Glutamatergic neuron (in vitro differentiated cells): ENCODE measurements around the gene NR2F1-AS1. TPM values are rescaled to one million over a fixed set of nuclear protein-coding genes. Genes with fewer than 3 reads are reported as not detected.

Source experiments
- DNase-seq: peaks from one replicate; pipeline ENCODE4 v3.0.0; 2022
- H3K27ac Mint-ChIP-seq: one replicate; pipeline ENCODE4 v1.8.0; 2020; ENCODE audit warnings: mild to moderate bottlenecking, mixed read lengths, inconsistent platforms; ENCODE audit not compliant: unreplicated experiment
- H3K27me3 Mint-ChIP-seq: one replicate; pipeline ENCODE4 v1.8.0; 2020; ENCODE audit warnings: mild to moderate bottlenecking, moderate library complexity, mixed read lengths, inconsistent platforms; ENCODE audit not compliant: unreplicated experiment
- H3K36me3 Mint-ChIP-seq: one replicate; pipeline ENCODE4 v1.8.0; 2020; ENCODE audit warnings: mild to moderate bottlenecking, mixed read lengths, inconsistent platforms; ENCODE audit not compliant: unreplicated experiment
- H3K4me1 Mint-ChIP-seq: one replicate; pipeline ENCODE4 v1.8.0; 2020; ENCODE audit warnings: mild to moderate bottlenecking, low read depth, mixed read lengths, inconsistent platforms; ENCODE audit not compliant: unreplicated experiment
- H3K4me3 Mint-ChIP-seq: one replicate; pipeline ENCODE4 v1.8.0; 2020; ENCODE audit warnings: mild to moderate bottlenecking, mixed read lengths, inconsistent platforms; ENCODE audit not compliant: unreplicated experiment
- H3K9me3 Mint-ChIP-seq: one replicate; pipeline ENCODE4 v1.8.0; 2020; ENCODE audit warnings: mild to moderate bottlenecking, moderate library complexity, mixed read lengths, inconsistent platforms; ENCODE audit not compliant: unreplicated experiment
- total RNA-seq: library from RNA; stranded (reverse); fragmentation: NEBNext Ultra II Directional; extraction: Animal tissue kit (Norgen Biotek cat#: 25700); gene quantifications from one replicate; pipeline ENCODE4 v1.2.1, GENCODE V29; 2021; ENCODE audit not compliant: unreplicated experiment
- TF ChIP-seq, protein P1 (sequence below): fragments of 200-600 bp; sonication (generic); IDR thresholded peaks from one replicate; pipeline ENCODE4 v1.5.0; 2021; ENCODE audit not compliant: partially characterized antibody, unreplicated experiment

Gene NR2F1-AS1
- total RNA-seq, 1 donor from 2014 or later, result 0.39 TPM

DNA sequence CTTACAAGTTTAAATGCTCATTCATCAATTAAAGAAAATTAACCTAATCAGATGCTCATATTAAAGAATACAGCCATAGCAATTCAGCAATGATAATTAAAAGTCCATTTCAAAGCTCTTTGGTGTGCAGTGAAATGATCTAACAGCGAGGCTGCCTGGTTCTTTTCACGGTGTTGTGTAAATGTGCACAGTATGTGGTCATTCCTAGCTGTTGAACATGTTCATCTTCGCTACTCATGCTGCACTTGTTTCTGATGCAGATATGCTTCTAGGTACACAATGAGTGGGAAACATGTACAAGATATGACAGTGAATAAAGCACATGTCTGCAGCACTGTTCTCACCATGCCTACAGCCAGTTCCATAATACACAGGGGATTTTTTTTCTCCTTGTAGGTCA lies 163.5 kb downstream of the NR2F1-AS1 start:
- Mint-ChIP-seq H3K27me3 (no peaks in the 10 kb centered on the region), H3K4me3 (no peak overlapping the region), H3K4me1 (peaks cover 9% of the 10 kb centered on the region), H3K36me3 (no peaks in the 10 kb centered on the region), H3K27ac (no peak overlapping the region), H3K9me3 (peaks cover 3% of the 10 kb centered on the region)
- DNase-seq, result no peak
- TF ChIP-seq, protein P1, sequence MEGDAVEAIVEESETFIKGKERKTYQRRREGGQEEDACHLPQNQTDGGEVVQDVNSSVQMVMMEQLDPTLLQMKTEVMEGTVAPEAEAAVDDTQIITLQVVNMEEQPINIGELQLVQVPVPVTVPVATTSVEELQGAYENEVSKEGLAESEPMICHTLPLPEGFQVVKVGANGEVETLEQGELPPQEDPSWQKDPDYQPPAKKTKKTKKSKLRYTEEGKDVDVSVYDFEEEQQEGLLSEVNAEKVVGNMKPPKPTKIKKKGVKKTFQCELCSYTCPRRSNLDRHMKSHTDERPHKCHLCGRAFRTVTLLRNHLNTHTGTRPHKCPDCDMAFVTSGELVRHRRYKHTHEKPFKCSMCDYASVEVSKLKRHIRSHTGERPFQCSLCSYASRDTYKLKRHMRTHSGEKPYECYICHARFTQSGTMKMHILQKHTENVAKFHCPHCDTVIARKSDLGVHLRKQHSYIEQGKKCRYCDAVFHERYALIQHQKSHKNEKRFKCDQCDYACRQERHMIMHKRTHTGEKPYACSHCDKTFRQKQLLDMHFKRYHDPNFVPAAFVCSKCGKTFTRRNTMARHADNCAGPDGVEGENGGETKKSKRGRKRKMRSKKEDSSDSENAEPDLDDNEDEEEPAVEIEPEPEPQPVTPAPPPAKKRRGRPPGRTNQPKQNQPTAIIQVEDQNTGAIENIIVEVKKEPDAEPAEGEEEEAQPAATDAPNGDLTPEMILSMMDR, result no peak

DNA sequence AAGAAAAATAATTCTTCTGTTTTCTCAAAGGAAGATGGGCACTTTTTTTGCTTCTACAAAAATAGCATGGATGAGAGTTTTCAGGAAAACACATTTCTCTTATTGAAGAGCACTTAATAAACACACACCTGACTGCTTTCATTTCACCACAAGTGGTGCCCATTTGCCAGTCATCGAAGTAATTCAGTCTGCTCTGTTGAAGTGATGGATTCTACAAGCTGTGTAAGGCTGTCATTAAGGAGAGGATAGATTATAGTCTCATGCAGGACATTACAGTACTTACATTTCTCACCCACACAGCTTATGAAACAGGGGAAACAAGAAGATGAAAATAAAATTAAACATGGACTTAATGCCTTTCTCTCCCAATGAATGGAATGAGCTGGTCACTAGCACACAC lies 165.2 kb downstream of the NR2F1-AS1 start:
- Mint-ChIP-seq H3K4me3 (no peak overlapping the region), H3K36me3 (no peaks in the 10 kb centered on the region), H3K9me3 (peaks cover 3% of the 10 kb centered on the region), H3K27me3 (no peaks in the 10 kb centered on the region), H3K27ac (no peak overlapping the region), H3K4me1 (peaks cover 2% of the 10 kb centered on the region)
- TF ChIP-seq, protein P1, result no peak
- DNase-seq, result no peak

DNA sequence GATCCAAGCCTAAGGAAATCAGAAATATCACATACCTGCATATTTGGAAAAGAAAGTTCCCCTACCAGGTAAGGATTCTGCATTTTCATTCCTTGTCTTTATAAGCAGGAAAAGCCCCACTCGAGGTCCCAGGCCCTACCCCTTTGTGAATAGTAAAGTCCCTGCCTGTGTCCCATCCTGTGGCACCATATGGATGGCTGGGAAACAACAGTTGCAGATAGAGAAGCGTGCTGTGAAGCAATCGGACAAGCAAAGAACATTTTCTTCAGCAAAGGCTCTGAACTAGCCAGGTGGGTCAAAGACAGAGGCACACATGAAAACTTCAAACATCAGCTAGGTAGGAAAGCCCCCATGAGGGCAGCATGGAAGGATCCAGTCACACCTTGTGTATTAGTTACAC lies 169.3 kb downstream of the NR2F1-AS1 start:
- H3K4me1 Mint-ChIP-seq, result peaks cover 16% of the 10 kb centered on the region
- H3K36me3 Mint-ChIP-seq, result no peaks in the 10 kb centered on the region
- H3K4me3 Mint-ChIP-seq, result no peak overlapping the region
- no peak for DNase-seq
- H3K27ac Mint-ChIP-seq, result no peak overlapping the region
- no peaks in the 10 kb centered on the region for H3K27me3 Mint-ChIP-seq
- TF ChIP-seq, protein P1, result no peak
- H3K9me3 Mint-ChIP-seq, result peaks cover 1% of the 10 kb centered on the region

DNA sequence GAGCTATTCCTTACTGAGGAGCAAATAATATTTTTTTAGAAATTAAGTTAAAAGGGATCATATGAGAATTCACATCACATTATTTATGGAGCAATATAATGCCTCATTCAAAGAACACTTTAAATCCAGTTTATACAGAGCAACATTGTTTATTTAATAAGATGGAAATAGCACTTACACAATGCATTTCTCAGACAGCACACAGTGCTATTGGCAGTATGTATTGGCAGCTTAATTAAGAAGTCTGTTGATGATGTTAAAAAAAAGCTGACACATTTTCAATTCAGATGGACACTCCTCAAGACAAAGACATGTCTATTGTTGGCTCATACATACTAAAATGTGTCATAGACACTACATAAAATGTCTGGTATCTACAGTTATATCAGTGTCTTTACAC lies 171.3 kb downstream of the NR2F1-AS1 start:
- H3K27ac Mint-ChIP-seq, result no peak overlapping the region
- DNase-seq, result no peak
- H3K36me3 Mint-ChIP-seq, result no peaks in the 10 kb centered on the region
- H3K27me3 Mint-ChIP-seq, result no peaks in the 10 kb centered on the region
- TF ChIP-seq, protein P1, result no peak
- H3K4me1 Mint-ChIP-seq, result peaks cover 16% of the 10 kb centered on the region
- H3K4me3 Mint-ChIP-seq, result no peak overlapping the region
- H3K9me3 Mint-ChIP-seq, result peaks cover 1% of the 10 kb centered on the region

DNA sequence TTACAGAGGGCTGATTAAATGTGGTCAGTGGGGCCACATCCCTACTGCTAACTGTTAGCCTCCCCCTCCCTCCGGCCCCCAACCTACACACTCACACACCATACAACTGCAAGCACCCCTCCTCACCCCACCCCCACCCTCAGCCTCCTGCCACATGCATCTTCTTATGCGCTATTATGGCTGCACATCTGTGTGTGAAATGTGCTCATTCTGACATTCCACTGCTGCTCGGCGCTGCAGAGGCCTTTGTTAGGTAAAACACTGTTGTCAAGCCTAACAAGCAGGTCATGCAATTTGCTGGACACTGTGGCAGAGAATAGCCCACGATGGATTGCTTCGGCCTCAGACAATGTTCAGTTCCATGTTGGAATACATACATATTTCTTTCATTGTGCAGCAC lies 173.6 kb downstream of the NR2F1-AS1 start:
- no peak overlapping the region for H3K4me3 Mint-ChIP-seq
- no peaks in the 10 kb centered on the region for H3K27me3 Mint-ChIP-seq
- DNase-seq, result no peak

More for the DNA sequence above, 173.6 kb downstream of the NR2F1-AS1 start:
- TF ChIP-seq, protein P1, result no peak
- Mint-ChIP-seq H3K36me3 (no peaks in the 10 kb centered on the region), H3K27ac (no peak overlapping the region), H3K9me3 (peaks cover 1% of the 10 kb centered on the region), H3K4me1 (peaks cover 16% of the 10 kb centered on the region)
